AG09309 (cell line): ENCODE results near the gene CABCOCO1.

ENCODE experiments used
- DNase-seq: peaks from one replicate; pipeline ENCODE4 v3.0.0-alpha.2; 2010; ENCODE audit warnings: low read depth
- H3K4me3 ChIP-seq: 2 replicates; pipeline ENCODE4 v1.5.1; 2011; ENCODE audit warnings: mild to moderate bottlenecking, low read depth, low read length, moderate library complexity; ENCODE audit not compliant: control insufficient read depth
- TF ChIP-seq, protein P1 (sequence below): IDR thresholded peaks from 2 replicates; pipeline ENCODE4 v1.5.1; 2011; ENCODE audit warnings: mild to moderate bottlenecking, low read depth, low read length, inconsistent platforms; ENCODE audit not compliant: insufficient read depth, control insufficient read depth; ENCODE audit errors: missing control alignments

CABCOCO1 gene

DNA sequence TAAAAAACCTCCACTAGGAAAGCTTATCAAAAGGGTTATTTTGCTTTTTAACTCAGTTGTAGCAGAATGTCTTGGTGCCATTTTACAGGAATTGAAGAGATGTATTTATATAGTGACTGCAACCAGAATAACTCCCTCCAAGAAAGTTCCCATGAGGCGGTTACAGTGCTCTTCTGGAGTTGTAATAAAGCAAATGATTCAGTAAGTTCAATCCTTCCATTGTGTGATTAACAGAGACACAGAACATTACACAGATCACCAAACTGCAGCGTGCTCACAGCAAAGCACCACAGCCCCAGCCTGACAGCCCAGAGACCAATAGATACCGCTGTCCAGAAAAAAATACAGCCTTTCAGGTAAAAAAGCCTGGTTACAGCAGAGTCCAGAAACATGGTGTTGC lies 21.9 kb upstream of the CABCOCO1 start:
- H3K4me3 ChIP-seq, result no peak overlapping the region
- DNase-seq, result no peak
- TF ChIP-seq, protein P1, sequence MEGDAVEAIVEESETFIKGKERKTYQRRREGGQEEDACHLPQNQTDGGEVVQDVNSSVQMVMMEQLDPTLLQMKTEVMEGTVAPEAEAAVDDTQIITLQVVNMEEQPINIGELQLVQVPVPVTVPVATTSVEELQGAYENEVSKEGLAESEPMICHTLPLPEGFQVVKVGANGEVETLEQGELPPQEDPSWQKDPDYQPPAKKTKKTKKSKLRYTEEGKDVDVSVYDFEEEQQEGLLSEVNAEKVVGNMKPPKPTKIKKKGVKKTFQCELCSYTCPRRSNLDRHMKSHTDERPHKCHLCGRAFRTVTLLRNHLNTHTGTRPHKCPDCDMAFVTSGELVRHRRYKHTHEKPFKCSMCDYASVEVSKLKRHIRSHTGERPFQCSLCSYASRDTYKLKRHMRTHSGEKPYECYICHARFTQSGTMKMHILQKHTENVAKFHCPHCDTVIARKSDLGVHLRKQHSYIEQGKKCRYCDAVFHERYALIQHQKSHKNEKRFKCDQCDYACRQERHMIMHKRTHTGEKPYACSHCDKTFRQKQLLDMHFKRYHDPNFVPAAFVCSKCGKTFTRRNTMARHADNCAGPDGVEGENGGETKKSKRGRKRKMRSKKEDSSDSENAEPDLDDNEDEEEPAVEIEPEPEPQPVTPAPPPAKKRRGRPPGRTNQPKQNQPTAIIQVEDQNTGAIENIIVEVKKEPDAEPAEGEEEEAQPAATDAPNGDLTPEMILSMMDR, result no peak

DNA sequence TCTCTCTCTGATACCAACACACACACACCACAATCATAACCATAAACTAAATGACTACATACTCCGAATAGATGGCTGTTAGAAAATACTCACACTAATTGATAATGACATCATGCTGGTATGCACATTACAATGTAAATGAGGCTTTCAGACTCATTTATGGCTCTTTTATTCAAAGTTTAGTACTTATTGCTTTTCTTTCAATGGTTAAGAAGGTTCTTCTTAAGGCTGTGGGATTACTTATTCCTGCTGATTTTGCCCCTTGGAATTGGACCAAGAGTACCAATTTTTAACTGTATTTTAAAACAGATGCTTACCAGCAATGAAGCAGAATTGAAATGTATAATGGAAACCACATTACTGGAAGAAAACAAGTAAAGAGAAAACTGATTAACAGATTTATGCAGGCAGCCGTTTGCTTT lies 20.6 kb upstream of the CABCOCO1 start:
- TF ChIP-seq, protein P1, result no peak
- DNase-seq, result no peak
- H3K4me3 ChIP-seq, result no peak overlapping the region

DNA sequence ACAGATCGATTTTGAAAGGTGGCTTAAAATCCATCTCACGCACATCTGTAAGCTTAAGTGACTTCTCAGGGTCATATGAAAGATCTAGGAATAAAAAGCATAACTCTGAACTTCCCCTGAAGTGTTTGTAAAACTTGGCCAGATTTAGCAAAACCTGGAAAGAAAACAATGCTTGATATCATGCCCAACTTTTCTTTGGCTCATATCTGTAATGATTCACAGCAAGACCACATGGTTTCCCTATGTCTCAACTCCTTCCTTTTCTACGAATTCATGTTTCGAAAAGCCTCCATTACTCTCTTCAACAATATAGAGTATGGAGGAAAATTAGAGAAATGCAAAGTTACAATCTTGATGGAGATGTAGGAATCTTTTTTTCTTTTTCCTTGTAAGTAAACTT lies 20.1 kb upstream of the CABCOCO1 start:
- TF ChIP-seq, protein P1, result no peak
- no peak for DNase-seq

DNA sequence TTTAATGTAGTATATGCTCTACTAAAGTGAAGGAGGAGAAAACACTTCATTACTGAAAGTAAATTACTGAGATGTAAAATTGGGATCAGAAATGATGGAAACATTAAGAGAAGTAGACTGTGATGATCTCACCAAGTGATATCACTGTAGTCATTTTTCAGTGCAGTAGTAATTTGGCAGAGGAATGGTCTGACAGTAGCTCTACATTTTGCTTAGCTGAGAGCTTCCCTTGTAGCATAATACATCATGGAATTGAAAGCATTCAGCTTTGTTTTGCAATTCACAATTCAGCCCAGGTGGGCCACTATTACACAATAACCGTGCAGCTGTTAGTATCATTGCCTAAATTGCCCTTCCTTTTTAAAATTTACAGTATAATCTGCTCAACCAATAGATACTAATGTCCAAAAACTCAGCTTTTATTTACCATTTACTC lies 19.4 kb upstream of the CABCOCO1 start:
- no peak overlapping the region for H3K4me3 ChIP-seq
- TF ChIP-seq, protein P1, result no peak
- no peak for DNase-seq

More for the DNA sequence above, 20.1 kb upstream of the CABCOCO1 start:
- no peak overlapping the region for H3K4me3 ChIP-seq

DNA sequence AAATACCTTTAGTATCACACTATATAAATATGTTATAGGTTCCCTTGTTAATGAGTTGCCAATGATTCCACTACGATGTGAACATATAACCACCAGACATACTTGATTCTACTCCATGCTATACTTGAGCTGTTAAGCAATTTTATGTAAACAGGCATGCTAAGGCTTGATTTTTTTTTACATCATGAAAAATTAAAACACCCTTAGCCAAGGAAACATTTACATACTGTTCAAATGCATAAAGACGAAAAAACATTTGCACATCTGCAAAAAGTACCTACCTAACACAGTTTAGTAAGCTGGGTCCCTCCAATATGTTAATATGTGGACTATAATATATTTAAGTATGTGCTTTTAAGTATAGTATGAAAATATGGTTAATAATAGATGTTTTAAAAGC lies 9.0 kb upstream of the CABCOCO1 start:
- TF ChIP-seq, protein P1, result no peak
- no peak for DNase-seq
- H3K4me3 ChIP-seq, result no peak overlapping the region

DNA sequence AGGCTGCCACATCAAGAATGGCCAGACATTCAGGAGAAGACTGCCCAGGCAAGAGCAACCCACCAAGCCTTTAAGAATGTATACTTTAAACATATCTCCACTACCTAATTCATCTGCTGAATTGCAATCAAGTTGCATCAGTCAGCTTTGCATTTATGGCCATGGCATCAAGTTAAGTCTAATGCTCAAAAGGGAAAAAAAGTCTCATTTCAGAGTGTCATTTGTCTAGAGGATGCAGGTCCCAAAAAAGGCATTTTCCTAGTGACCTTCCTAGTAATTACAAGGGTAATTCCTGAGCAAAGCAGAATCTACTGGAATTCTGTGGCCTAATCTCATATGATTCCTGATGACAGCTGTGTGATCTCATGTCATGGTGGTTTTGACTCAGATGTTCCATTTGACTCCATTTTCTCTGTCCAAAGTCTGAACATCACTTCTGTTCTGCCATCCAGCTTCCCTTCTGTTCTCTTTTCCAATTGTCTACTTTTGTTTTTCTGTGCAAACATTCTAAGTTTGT lies 7.3 kb upstream of the CABCOCO1 start:
- no peak for DNase-seq
- TF ChIP-seq, protein P1, result no peak
- H3K4me3 ChIP-seq, result no peak overlapping the region

DNA sequence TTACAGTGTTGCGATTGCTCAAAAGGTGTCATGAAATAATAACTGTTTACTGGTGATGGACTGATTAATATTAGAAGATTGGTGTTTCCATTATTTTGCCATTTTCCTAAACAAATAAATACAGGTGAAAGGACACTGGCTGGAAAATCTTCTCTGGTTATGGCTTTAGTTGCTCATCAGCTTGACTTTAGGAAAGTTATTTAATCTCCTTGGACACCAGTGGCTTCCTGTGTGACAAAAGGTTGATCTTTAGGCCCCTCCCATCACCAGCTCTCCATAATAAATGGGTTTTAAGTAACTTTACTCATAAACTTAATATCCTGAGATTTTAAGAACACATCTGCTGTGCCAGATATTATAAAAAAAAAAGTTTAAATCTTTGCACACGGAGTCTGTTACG lies 737 bp downstream of the CABCOCO1 start:
- DNase-seq, result no peak
- H3K4me3 ChIP-seq, result no peak overlapping the region
- TF ChIP-seq, protein P1, result no peak
